Measurements from ENCODE around the gene EFNA5. TPM values are rescaled to one million over a fixed set of nuclear protein-coding genes. Genes with fewer than 3 reads are reported as not detected.

Gene EFNA5
- total RNA-seq, 4 donors from 2014 or later, result 7.7 to 18.6 (median 9.9) TPM

DNA sequence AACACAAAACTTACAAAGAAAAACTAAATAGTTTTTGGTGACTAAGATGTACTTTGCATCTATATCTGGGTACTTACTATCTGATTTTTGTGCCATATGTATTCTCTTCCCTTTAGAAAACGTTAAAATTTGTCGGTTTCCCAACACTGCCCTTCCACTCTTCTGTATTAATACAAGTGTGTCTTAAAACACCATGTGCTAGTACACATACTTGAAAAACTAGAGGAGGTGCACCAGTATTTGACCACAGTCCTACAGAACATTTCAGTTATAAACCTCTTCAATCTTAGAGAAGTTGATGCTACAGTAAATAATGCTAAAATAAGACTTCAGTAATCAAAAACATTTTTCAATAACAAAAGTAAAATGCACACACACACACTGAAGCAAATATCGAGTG is 251.2 kb downstream of the EFNA5 start:
- no peak for TF ChIP-seq CTCF (IDR thresholded peaks at IDR 0.05; ENCODE audit: low read depth)

GRCh38 chr5:107418902-107419301 is 251.8 kb downstream of the EFNA5 start:
- no peak for TF ChIP-seq CTCF (IDR thresholded peaks at IDR 0.05; ENCODE audit: low read depth)

GRCh38 chr5:107418071-107418470 is 252.7 kb downstream of the EFNA5 start:
- TF ChIP-seq CTCF (IDR thresholded peaks at IDR 0.05; ENCODE audit: low read depth), result no peak

DNA sequence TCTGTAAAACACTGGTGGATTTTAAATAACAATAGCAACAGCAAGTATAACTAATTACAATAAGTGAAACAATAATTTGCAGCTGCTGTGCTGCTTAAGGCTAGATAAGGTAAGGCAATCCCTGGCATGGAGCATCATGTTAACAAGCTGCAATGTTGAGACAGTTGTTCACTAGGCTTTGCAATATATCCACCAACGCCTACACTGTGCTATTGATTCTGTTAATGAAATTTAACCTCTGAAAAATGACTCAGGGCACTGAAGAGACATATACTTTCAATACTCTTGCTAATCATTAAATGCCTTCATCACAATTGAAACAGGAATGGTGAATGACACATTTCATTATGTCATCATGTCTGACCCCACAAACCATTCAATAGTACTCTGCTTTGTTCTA is 255.0 kb downstream of the EFNA5 start:
- TF ChIP-seq CTCF (IDR thresholded peaks at IDR 0.05; ENCODE audit: low read depth), result no peak

GRCh38 chr5:107414802-107415201 is 255.9 kb downstream of the EFNA5 start:
- TF ChIP-seq CTCF (IDR thresholded peaks at IDR 0.05; ENCODE audit: low read depth), result no peak

DNA sequence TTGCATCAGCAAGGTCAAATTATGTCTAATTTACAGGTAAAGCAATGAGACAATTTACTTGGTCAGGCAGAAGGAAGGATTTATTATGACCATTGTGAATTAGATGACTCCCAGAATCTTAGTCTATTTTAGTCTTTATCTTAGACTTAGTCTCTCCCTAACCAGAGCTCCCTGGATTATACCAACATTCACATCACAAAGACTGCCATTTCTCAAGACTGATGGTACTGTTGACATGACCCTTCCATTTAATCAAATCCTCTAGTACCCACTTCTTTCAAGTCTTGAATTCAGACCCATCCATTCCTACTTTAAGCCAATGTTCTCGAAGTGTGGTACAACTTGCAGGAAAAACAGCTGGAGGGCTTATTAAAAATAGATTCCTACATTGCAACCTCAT is 257.0 kb downstream of the EFNA5 start:
- no peak for TF ChIP-seq CTCF (IDR thresholded peaks at IDR 0.05; ENCODE audit: low read depth)

- TF ChIP-seq CTCF (IDR thresholded peaks at IDR 0.05; ENCODE audit: low read depth), result no peak
Measured at GRCh38 chr5:107408564-107408963, 262.2 kb downstream of the EFNA5 start.
